ENCODE measurements around the gene ACOXL. TPM values are rescaled to one million over a fixed set of nuclear protein-coding genes. Genes with fewer than 3 reads are reported as not detected.

Gene ACOXL
- total RNA-seq, 5 donors from 2014 or later (not counting 1 experiment from before 2014, with no cell fraction given), result 0.10 TPM; not detected in 4

GRCh38 chr2:110794390-110794789 lies 62.0 kb downstream of the ACOXL start:
- Mint-ChIP-seq H3K4me1 (no peaks in the 10 kb centered on the region), H3K27ac (no peak overlapping the region), H3K27me3 (peaks cover 23 to 36% of the 10 kb centered on the region in 2 donors), H3K4me3 (no peak overlapping the region), H3K36me3 (no peaks in the 10 kb centered on the region), H3K9me3 (no peaks in the 10 kb centered on the region)
- ATAC-seq (replicated peaks in 1 of 4), result no peak
- Histone ChIP-seq H3K36me3 (ENCODE audit: control insufficient read depth in 2 of 2, extremely low read depth in 1 of 2, insufficient read depth in 1 of 2, low read length in 1 of 2) (no peaks in the 10 kb centered on the region), H3K27me3 (replicated peaks in 1 of 2; ENCODE audit: control insufficient read depth in 2 of 2, extremely low read depth in 1 of 2, insufficient read depth in 2 of 2, low read length in 1 of 2) (peaks cover 0 to 26% of the 10 kb centered on the region in 2 experiments), H3K4me1 (ENCODE audit: control insufficient read depth in 1 of 2, extremely low read depth in 1 of 2, insufficient read depth in 2 of 2, low read length in 2 of 2) (no peaks in the 10 kb centered on the region), H3K9me3 (no peaks in the 10 kb centered on the region), H3K4me3 (ENCODE audit: control insufficient read depth in 1 of 2, extremely low read depth in 1 of 2, low read length in 1 of 2) (no peak overlapping the region), H3K27ac (ENCODE audit: low read length) (no peak overlapping the region)
- CTCF ChIA-PET, result no interaction called here
- 83% methylated on average over 2 of the region's 4 CpGs for WGBS (ENCODE audit: insufficient coverage)
- no peak for DNase-seq
- POLR2A ChIA-PET, result no interaction called here

GRCh38 chr2:110794951-110795350 lies 62.6 kb downstream of the ACOXL start:
- H3K4me3 Mint-ChIP-seq, result no peak overlapping the region
- no peaks in the 10 kb centered on the region for H3K4me1 Mint-ChIP-seq
- Histone ChIP-seq H3K9me3 (no peaks in the 10 kb centered on the region), H3K27me3 (replicated peaks in 1 of 2; ENCODE audit: control insufficient read depth in 2 of 2, extremely low read depth in 1 of 2, insufficient read depth in 2 of 2, low read length in 1 of 2) (peaks cover 0 to 26% of the 10 kb centered on the region in 2 experiments), H3K4me3 (ENCODE audit: control insufficient read depth in 1 of 2, extremely low read depth in 1 of 2, low read length in 1 of 2) (no peak overlapping the region), H3K36me3 (ENCODE audit: control insufficient read depth in 2 of 2, extremely low read depth in 1 of 2, insufficient read depth in 1 of 2, low read length in 1 of 2) (no peaks in the 10 kb centered on the region), H3K4me1 (ENCODE audit: control insufficient read depth in 1 of 2, extremely low read depth in 1 of 2, insufficient read depth in 2 of 2, low read length in 2 of 2) (no peaks in the 10 kb centered on the region), H3K27ac (ENCODE audit: low read length) (no peak overlapping the region)
- H3K9me3 Mint-ChIP-seq, result peaks cover 0 to 2% (median 0%) of the 10 kb centered on the region in 3 donors
- DNase-seq (no peak), ATAC-seq (replicated peaks in 1 of 4) (no peak)
- 86% methylated on average over 6 of the region's 8 CpGs for WGBS (ENCODE audit: insufficient coverage)
- no peak overlapping the region for H3K27ac Mint-ChIP-seq
- H3K27me3 Mint-ChIP-seq, result peaks cover 23 to 37% of the 10 kb centered on the region in 2 donors
- POLR2A ChIA-PET, result no interaction called here
- CTCF ChIA-PET, result no interaction called here
- no peaks in the 10 kb centered on the region for H3K36me3 Mint-ChIP-seq

GRCh38 chr2:110796716-110797301 lies 64.4 kb downstream of the ACOXL start:
- peaks cover 0 to 29% of the 10 kb centered on the region in 2 experiments for H3K27me3 ChIP-seq (replicated peaks in 1 of 2; ENCODE audit: control insufficient read depth in 2 of 2, extremely low read depth in 1 of 2, insufficient read depth in 2 of 2, low read length in 1 of 2)

GRCh38 chr2:110799376-110799775 lies 67.0 kb downstream of the ACOXL start:
- H3K4me3 Mint-ChIP-seq, result no peak overlapping the region
- Histone ChIP-seq H3K9me3 (peaks cover 2% of the 10 kb centered on the region), H3K27me3 (replicated peaks in 1 of 2; ENCODE audit: control insufficient read depth in 2 of 2, extremely low read depth in 1 of 2, insufficient read depth in 2 of 2, low read length in 1 of 2) (peaks cover 0 to 19% of the 10 kb centered on the region in 2 experiments), H3K36me3 (ENCODE audit: control insufficient read depth in 2 of 2, extremely low read depth in 1 of 2, insufficient read depth in 1 of 2, low read length in 1 of 2) (no peaks in the 10 kb centered on the region), H3K4me3 (ENCODE audit: control insufficient read depth in 1 of 2, extremely low read depth in 1 of 2, low read length in 1 of 2) (no peak overlapping the region), H3K4me1 (ENCODE audit: control insufficient read depth in 1 of 2, extremely low read depth in 1 of 2, insufficient read depth in 2 of 2, low read length in 2 of 2) (no peaks in the 10 kb centered on the region), H3K27ac (ENCODE audit: low read length) (no peak overlapping the region)
- CTCF ChIA-PET, result no interaction called here
- DNase-seq, result no peak
- H3K27ac Mint-ChIP-seq, result no peak overlapping the region
- peaks cover 32 to 35% of the 10 kb centered on the region in 2 donors for H3K27me3 Mint-ChIP-seq
- POLR2A ChIA-PET, result no interaction called here
- WGBS (ENCODE audit: insufficient coverage), result 100% methylated on average over 2 of the region's 3 CpGs
- H3K4me1 Mint-ChIP-seq, result peaks cover 0 to 1% (median 1%) of the 10 kb centered on the region in 3 donors
- ATAC-seq (replicated peaks in 1 of 4), result no peak
- H3K9me3 Mint-ChIP-seq, result peaks cover 2 to 7% (median 3%) of the 10 kb centered on the region in 3 donors
- H3K36me3 Mint-ChIP-seq, result no peaks in the 10 kb centered on the region

More at GRCh38 chr2:110796716-110797301, 64.4 kb downstream of the ACOXL start:
- Mint-ChIP-seq H3K4me1 (no peaks in the 10 kb centered on the region), H3K9me3 (peaks cover 0 to 5% (median 0%) of the 10 kb centered on the region in 3 donors), H3K27me3 (peaks cover 31 to 36% of the 10 kb centered on the region in 2 donors), H3K36me3 (no peaks in the 10 kb centered on the region), H3K27ac (no peak overlapping the region), H3K4me3 (no peak overlapping the region)
- ChIA-PET POLR2A (no interaction called here), CTCF (no interaction called here)
- Histone ChIP-seq H3K27ac (ENCODE audit: low read length) (no peak overlapping the region), H3K4me3 (ENCODE audit: control insufficient read depth in 1 of 2, extremely low read depth in 1 of 2, low read length in 1 of 2) (no peak overlapping the region), H3K9me3 (no peaks in the 10 kb centered on the region), H3K36me3 (ENCODE audit: control insufficient read depth in 2 of 2, extremely low read depth in 1 of 2, insufficient read depth in 1 of 2, low read length in 1 of 2) (no peaks in the 10 kb centered on the region), H3K4me1 (ENCODE audit: control insufficient read depth in 1 of 2, extremely low read depth in 1 of 2, insufficient read depth in 2 of 2, low read length in 2 of 2) (no peaks in the 10 kb centered on the region)
- no peak for DNase-seq
- ATAC-seq (replicated peaks in 1 of 4), result no peak
- WGBS (ENCODE audit: insufficient coverage), result 100% methylated on average over 3 of the region's 7 CpGs

- Mint-ChIP-seq H3K27ac (no peak overlapping the region), H3K36me3 (no peaks in the 10 kb centered on the region), H3K9me3 (peaks cover 5 to 9% (median 8%) of the 10 kb centered on the region in 3 donors), H3K4me1 (peaks cover 0 to 14% (median 8%) of the 10 kb centered on the region in 3 donors), H3K27me3 (peaks cover 29 to 40% of the 10 kb centered on the region in 2 donors), H3K4me3 (no peak overlapping the region)
- 89% methylated on average over 4 of the region's 7 CpGs for WGBS (ENCODE audit: insufficient coverage)
- ATAC-seq (replicated peaks in 1 of 4), result no peak
- ChIA-PET POLR2A (no interaction called here), CTCF (no interaction called here)
- Histone ChIP-seq H3K27ac (ENCODE audit: low read length) (no peak overlapping the region), H3K9me3 (peaks cover 2% of the 10 kb centered on the region), H3K36me3 (ENCODE audit: control insufficient read depth in 2 of 2, extremely low read depth in 1 of 2, insufficient read depth in 1 of 2, low read length in 1 of 2) (no peaks in the 10 kb centered on the region), H3K4me3 (ENCODE audit: control insufficient read depth in 1 of 2, extremely low read depth in 1 of 2, low read length in 1 of 2) (no peak overlapping the region), H3K27me3 (replicated peaks in 1 of 2; ENCODE audit: control insufficient read depth in 2 of 2, extremely low read depth in 1 of 2, insufficient read depth in 2 of 2, low read length in 1 of 2) (peaks cover 0 to 14% of the 10 kb centered on the region in 2 experiments), H3K4me1 (ENCODE audit: control insufficient read depth in 1 of 2, extremely low read depth in 1 of 2, insufficient read depth in 2 of 2, low read length in 2 of 2) (peaks cover 0 to 8% of the 10 kb centered on the region in 2 experiments)
- no peak for DNase-seq
Measured at GRCh38 chr2:110800611-110801402, 68.4 kb downstream of the ACOXL start.

- Histone ChIP-seq H3K27ac (ENCODE audit: low read length) (no peak overlapping the region), H3K4me1 (ENCODE audit: control insufficient read depth in 1 of 2, extremely low read depth in 1 of 2, insufficient read depth in 2 of 2, low read length in 2 of 2) (peaks cover 0 to 8% of the 10 kb centered on the region in 2 experiments), H3K36me3 (ENCODE audit: control insufficient read depth in 2 of 2, extremely low read depth in 1 of 2, insufficient read depth in 1 of 2, low read length in 1 of 2) (no peaks in the 10 kb centered on the region), H3K9me3 (peaks cover 2% of the 10 kb centered on the region), H3K4me3 (ENCODE audit: control insufficient read depth in 1 of 2, extremely low read depth in 1 of 2, low read length in 1 of 2) (no peak overlapping the region), H3K27me3 (replicated peaks in 1 of 2; ENCODE audit: control insufficient read depth in 2 of 2, extremely low read depth in 1 of 2, insufficient read depth in 2 of 2, low read length in 1 of 2) (peaks cover 0 to 18% of the 10 kb centered on the region in 2 experiments)
- Mint-ChIP-seq H3K4me3 (no peak overlapping the region), H3K4me1 (peaks cover 0 to 14% (median 8%) of the 10 kb centered on the region in 3 donors), H3K9me3 (peaks cover 5 to 9% (median 8%) of the 10 kb centered on the region in 3 donors), H3K27ac (no peak overlapping the region), H3K36me3 (no peaks in the 10 kb centered on the region), H3K27me3 (peaks cover 34 to 36% of the 10 kb centered on the region in 2 donors)
- ChIA-PET POLR2A (no interaction called here), CTCF (no interaction called here)
- no peak for ATAC-seq (replicated peaks in 1 of 4)
- WGBS (ENCODE audit: insufficient coverage), result 79% methylated on average over 2 of the region's 3 CpGs
- no peak for DNase-seq
Measured at GRCh38 chr2:110802208-110802932, 70.0 kb downstream of the ACOXL start.
